Right atrium auricular region (tissue), 2 donors: ENCODE measurements around the gene BAHD1. TPM values are rescaled to one million over a fixed set of nuclear protein-coding genes. Genes with fewer than 3 reads are reported as not detected.

Experiments
- DNase-seq: peaks from one replicate; pipeline ENCODE4 v3.0.0-alpha.2; 2019; ENCODE audit warnings: low spot score
- H3K27ac ChIP-seq, 2 donors: fragments of 200-600 bp; sonication (generic); 1 replicate in 1 of 2; 2 replicates in 1 of 2; pipeline ENCODE4 v1.5.1; 2016 to 2019
- H3K27me3 ChIP-seq, 2 donors: fragments of 200-600 bp; sonication (generic); one replicate each; pipeline versions ENCODE4 v1.5.1 to v1.6.0; 2017 to 2019
- H3K36me3 ChIP-seq: fragments of 200-600 bp; sonication (generic); one replicate; pipeline ENCODE4 v1.5.1; 2016
- H3K4me1 ChIP-seq, 2 donors: fragments of 200-600 bp; sonication (generic); one replicate each; pipeline versions ENCODE4 v1.5.1 to v1.6.0; 2017 to 2019
- H3K4me3 ChIP-seq, 2 donors: fragments of 200-600 bp; sonication (generic); 1 replicate in 1 of 2; 2 replicates in 1 of 2; pipeline ENCODE4 v1.5.1; 2017 to 2019; ENCODE audit warnings: mild to moderate bottlenecking in 1 of 2, moderate library complexity in 1 of 2
- H3K9me3 ChIP-seq, 2 donors: fragments of 200-600 bp; sonication (generic); one replicate each; pipeline ENCODE4 v1.5.1; 2019
- total RNA-seq, 2 donors: library from RNA; depleted of rRNA; stranded (reverse); fragments of >200 nt; gene quantifications; one replicate each; pipeline ENCODE4 v1.1.0, GENCODE V29; 2016
- TF ChIP-seq, protein P1 (sequence below), 2 donors: fragments of 200-600 bp; sonication (generic); IDR thresholded peaks; one replicate each; pipeline ENCODE4 v1.5.1; 2019; ENCODE audit warnings: antibody characterized with exemption in 2 of 2

Gene BAHD1
- total RNA-seq, 2 donors from 2014 or later = 11.6 to 19.2 TPM

DNA sequence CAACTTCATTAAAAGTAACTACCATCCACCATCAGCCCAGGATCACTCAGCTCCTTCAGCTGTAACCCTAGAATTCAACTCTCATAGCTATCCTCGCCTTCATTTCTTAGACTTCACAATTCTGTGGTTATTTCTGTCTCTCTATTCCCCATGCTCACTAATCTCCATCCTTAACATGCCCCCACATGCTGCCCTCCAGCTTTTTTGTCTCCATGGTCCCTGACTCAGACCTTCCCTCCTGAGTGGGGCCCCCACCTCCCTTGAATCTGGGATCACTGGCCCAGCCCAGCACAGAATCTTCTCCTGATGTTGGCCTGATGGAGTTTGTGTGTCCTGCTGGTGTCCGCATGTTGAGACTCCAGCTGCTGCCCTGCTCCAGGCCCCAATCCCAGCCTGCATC is 71.7 kb downstream of the BAHD1 start:
- H3K27me3 ChIP-seq = no peaks in the 10 kb centered on the region
- H3K36me3 ChIP-seq = no peaks in the 10 kb centered on the region
- H3K4me3 ChIP-seq = no peak overlapping the region
- TF ChIP-seq, protein P1, sequence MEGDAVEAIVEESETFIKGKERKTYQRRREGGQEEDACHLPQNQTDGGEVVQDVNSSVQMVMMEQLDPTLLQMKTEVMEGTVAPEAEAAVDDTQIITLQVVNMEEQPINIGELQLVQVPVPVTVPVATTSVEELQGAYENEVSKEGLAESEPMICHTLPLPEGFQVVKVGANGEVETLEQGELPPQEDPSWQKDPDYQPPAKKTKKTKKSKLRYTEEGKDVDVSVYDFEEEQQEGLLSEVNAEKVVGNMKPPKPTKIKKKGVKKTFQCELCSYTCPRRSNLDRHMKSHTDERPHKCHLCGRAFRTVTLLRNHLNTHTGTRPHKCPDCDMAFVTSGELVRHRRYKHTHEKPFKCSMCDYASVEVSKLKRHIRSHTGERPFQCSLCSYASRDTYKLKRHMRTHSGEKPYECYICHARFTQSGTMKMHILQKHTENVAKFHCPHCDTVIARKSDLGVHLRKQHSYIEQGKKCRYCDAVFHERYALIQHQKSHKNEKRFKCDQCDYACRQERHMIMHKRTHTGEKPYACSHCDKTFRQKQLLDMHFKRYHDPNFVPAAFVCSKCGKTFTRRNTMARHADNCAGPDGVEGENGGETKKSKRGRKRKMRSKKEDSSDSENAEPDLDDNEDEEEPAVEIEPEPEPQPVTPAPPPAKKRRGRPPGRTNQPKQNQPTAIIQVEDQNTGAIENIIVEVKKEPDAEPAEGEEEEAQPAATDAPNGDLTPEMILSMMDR (IDR thresholded peaks at IDR 0.05) = no peak
- H3K9me3 ChIP-seq = no peaks in the 10 kb centered on the region
- DNase-seq = no peak
- no peak overlapping the region for H3K27ac ChIP-seq
- H3K4me1 ChIP-seq = peaks cover 0 to 14% of the 10 kb centered on the region in 2 donors

DNA sequence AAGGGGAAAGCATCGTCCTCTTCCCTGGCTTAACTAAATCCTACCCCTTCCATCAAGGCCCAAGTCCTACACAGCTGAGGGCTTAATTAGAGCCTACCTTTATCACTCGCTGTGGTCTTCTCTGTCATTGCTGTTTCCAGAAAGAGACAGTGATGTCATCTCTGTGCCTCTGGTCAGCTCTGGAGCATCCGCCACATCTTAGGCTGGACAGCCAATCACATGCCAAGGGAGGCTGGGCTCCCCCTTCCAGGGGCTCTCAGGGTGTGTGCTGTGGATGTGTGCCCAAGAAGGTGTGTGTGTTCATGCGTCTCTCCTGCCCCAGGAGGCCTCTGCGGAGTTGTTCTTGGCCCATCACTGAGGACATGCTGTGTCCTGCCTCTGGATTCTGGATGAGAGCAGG is 72.9 kb downstream of the BAHD1 start:
- Histone ChIP-seq H3K27ac (no peak overlapping the region), H3K9me3 (no peaks in the 10 kb centered on the region), H3K36me3 (no peaks in the 10 kb centered on the region), H3K27me3 (no peaks in the 10 kb centered on the region), H3K4me3 (no peak overlapping the region), H3K4me1 (peaks cover 0 to 14% of the 10 kb centered on the region in 2 donors)
- TF ChIP-seq, protein P1 (IDR thresholded peaks at IDR 0.05) = no peak
- no peak for DNase-seq

DNA sequence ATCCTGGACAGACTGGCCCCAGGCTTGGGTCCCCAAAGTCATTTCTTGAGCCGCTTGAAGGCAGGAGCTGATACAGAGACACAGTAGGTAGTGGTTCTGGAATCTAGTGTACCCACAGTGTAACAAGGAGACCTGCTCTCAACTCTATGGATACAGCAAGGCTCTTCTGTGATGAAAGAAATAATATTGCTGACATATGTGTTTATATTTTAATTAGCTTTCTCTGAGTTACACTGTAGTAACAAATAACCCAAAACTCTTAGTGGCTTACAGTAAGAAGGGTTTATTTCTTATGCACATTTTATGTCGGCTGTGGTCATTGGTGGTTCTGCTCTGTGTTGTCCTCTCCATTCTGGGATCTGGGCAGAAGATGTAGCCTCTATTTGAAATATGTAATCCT is 75.6 kb downstream of the BAHD1 start:
- no peaks in the 10 kb centered on the region for H3K27me3 ChIP-seq
- H3K36me3 ChIP-seq = no peaks in the 10 kb centered on the region
- no peak overlapping the region for H3K4me3 ChIP-seq
- DNase-seq = no peak
- TF ChIP-seq, protein P1 (IDR thresholded peaks at IDR 0.05) = no peak
- peaks cover 0 to 9% of the 10 kb centered on the region in 2 donors for H3K4me1 ChIP-seq
- H3K27ac ChIP-seq = no peak overlapping the region
- no peaks in the 10 kb centered on the region for H3K9me3 ChIP-seq

Other genes starting within 250 kb of the BAHD1 start
- gene PAK6, start 201.9 kb upstream of the BAHD1 start, total RNA-seq = 10 to 100 TPM; 15.3 to 32.5 TPM
- 1 to 10 TPM in 1 of 2 donors, under 1 TPM in 1; 0.44 to 1.3 TPM for gene ANKRD63, start 157.9 kb upstream of the BAHD1 start, total RNA-seq
- 1 to 10 TPM; 1.9 to 8.4 TPM for gene PLCB2, start 133.0 kb upstream of the BAHD1 start, total RNA-seq
- 10 to 100 TPM; 45.5 to 48.9 TPM for gene INAFM2, start 117.3 kb upstream of the BAHD1 start, total RNA-seq
- gene CCDC9B, start 100.0 kb upstream of the BAHD1 start, total RNA-seq = 10 to 100 TPM; 31.8 to 32.2 TPM
- not detected for gene PHGR1, start 89.9 kb upstream of the BAHD1 start, total RNA-seq
- gene DISP2, start 82.7 kb upstream of the BAHD1 start, total RNA-seq = under 1 TPM; 0.11 to 0.20 TPM
- gene KNSTRN, start 58.2 kb upstream of the BAHD1 start, total RNA-seq = 10 to 100 TPM in 1 of 2 donors, 1 to 10 TPM in 1; 8.4 to 12.9 TPM
- gene IVD, start 35.2 kb upstream of the BAHD1 start, total RNA-seq = 10 to 100 TPM; 49.1 to 65.3 TPM
- 10 to 100 TPM; 13.2 to 14.2 TPM for gene CHST14, start 30.0 kb downstream of the BAHD1 start, total RNA-seq
- 10 to 100 TPM; 18.7 to 30.2 TPM for gene CCDC32, start 124.1 kb downstream of the BAHD1 start, total RNA-seq
- gene RPUSD2, start 128.3 kb downstream of the BAHD1 start, total RNA-seq = 1 to 10 TPM; 5.6 to 8.5 TPM
- gene KNL1, start 153.3 kb downstream of the BAHD1 start, total RNA-seq = 1 to 10 TPM in 1 of 2 donors, under 1 TPM in 1; 0.51 to 4.6 TPM